Stimulated activated CD4-positive, alpha-beta T cell treated with anti-CD3 and anti-CD28 coated beads, Interleukin-12 subunit alpha, Interleukin-12 subunit beta, amount 100 ng/mL, for 48 hours (primary cell): ENCODE data around the gene SDCBP2.

Source experiments
- DNase-seq, 3 donors: peaks; one replicate each; pipeline ENCODE4 v3.0.0-alpha.2; 2020; ENCODE audit warnings: low read depth in 2 of 3, low spot score in 1 of 3

SDCBP2 gene

GRCh38 chr20:1313236-1313964, 15.5 kb downstream of the SDCBP2 start:
- DNase-seq = peak in 2 of 3 donors; percentile 47 to 48

GRCh38 chr20:1312904-1313235, 16.1 kb downstream of the SDCBP2 start:
- DNase-seq = no peak

GRCh38 chr20:1312308-1312707, 16.6 kb downstream of the SDCBP2 start:
- no peak for DNase-seq

- DNase-seq = no peak
Measured at GRCh38 chr20:1310506-1311190, 18.3 kb downstream of the SDCBP2 start.

GRCh38 chr20:1310071-1310470, 18.9 kb downstream of the SDCBP2 start:
- DNase-seq = no peak

GRCh38 chr20:1309439-1309847, 19.5 kb downstream of the SDCBP2 start:
- DNase-seq = no peak

- no peak for DNase-seq
Measured at GRCh38 chr20:1308702-1309095, 20.2 kb downstream of the SDCBP2 start.

GRCh38 chr20:1308067-1308701, 20.8 kb downstream of the SDCBP2 start:
- no peak for DNase-seq

- DNase-seq = no peak
Measured at GRCh38 chr20:1307571-1307971, 21.4 kb downstream of the SDCBP2 start.

- DNase-seq = no peak
Measured at GRCh38 chr20:1307171-1307570, 21.8 kb downstream of the SDCBP2 start.

- no peak for DNase-seq
Measured at GRCh38 chr20:1306316-1307135, 22.4 kb downstream of the SDCBP2 start.

- DNase-seq = no peak
Measured at GRCh38 chr20:1305712-1306111, 23.2 kb downstream of the SDCBP2 start.

- no peak for DNase-seq
Measured at GRCh38 chr20:1304710-1305515, 24.0 kb downstream of the SDCBP2 start.

GRCh38 chr20:1302685-1303541, 26.0 kb downstream of the SDCBP2 start:
- no peak for DNase-seq

GRCh38 chr20:1301031-1301529, 27.9 kb downstream of the SDCBP2 start:
- peak; percentile 24 to 37 (median 29) for DNase-seq

- DNase-seq = no peak
Measured at GRCh38 chr20:1300083-1300840, 28.7 kb downstream of the SDCBP2 start.

GRCh38 chr20:1299522-1299921, 29.4 kb downstream of the SDCBP2 start:
- peak in 1 of 3 donors; percentile 26 for DNase-seq

- DNase-seq = no peak
Measured at GRCh38 chr20:1298888-1299511, 29.9 kb downstream of the SDCBP2 start.
